ENCODE data around the gene FBN2.
"Not testable (repeated sequence)": the region's sequence is repeated elsewhere in the genome, so short reads cannot be mapped to it uniquely, and the experiment has no call there.

FBN2 gene

DNA sequence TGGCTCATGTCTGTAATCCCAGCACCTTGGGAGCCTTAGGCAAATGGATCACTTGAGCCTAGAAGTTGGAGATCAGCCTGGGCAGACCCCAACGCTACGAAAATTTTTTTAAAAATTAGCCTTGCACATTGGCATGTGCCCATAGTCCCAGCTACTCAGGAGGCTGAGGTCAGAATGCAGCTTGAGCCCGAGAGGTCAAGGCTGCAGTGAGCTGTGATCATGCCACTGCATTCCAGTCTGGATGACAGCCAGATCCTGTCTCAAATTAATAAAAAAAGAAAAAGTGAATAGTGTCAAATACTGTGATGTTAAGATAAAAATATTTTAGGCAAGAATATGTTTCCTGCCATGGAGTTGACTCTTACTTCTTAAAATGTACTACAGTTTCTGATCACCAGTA is 5.3 kb downstream of the FBN2 start:
- no peak for DNase-seq

- DNase-seq, result no peak
Measured at GRCh38 chr5:128532127-128532526, 5.9 kb downstream of the FBN2 start.

DNA sequence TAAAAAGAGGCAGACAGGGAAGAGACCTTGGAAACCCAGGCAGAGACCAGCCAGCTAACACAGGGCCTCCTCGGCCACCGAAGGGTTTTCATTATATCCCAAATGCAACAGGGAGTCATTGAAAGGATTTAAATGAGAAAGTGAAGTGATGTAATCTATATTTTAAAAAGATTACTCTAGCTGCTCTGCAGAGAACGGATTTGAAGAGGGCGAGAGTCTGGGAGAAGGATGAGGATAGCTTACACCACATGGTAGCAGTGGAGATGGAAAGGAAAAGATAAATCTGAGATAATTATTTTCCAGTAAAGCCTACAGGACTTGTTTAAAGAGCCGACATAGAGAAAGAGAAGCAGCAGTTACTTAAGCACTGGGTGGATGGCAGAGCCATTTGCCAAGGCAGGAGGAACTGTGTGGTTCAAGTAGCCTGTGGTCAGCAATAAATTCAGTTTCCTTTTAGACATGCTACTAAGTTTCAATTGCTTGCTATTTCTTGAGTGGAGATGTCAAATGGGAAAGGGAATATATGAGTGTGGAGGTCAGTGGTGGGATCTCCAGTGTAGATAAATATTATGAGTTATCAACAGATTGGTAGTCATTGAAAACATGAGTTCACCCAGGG is 9.3 kb downstream of the FBN2 start:
- DNase-seq, result no peak

DNA sequence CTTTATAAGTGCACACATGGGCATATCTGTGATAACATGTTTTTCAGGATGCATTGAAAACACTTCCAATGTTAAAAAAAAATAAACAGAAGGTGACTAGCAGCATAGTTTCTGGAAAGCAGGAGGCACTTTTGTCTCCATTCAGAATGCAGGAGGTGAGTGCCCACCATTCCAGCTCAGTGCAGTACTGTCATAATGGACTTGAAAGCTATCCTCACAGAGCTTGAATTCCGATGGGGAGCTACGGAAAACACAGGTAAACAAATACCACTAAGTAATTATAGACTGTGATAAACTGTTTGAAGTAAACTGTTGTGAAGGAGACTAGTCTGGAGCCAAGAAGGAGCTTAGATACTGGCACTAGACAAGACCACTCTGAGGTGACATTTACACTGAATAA is 9.9 kb downstream of the FBN2 start:
- no peak for DNase-seq

DNA sequence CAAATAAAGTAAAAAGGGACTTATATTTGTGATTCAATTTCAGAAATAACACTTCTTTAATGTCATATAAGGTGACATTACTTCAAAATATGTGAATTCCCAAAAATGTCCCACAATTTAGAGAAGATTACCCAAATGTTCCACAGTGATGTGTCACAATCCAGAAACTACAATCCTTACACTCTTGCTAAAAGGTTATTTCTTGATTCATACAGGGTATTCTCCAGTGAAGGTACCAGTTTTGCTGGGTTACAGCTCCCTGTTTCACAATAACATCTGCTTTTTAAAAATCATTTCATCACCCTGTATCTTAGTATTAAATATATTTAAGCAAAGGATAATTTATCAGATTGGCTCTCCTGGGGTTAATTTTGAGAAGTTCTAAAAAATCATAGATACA is 11.0 kb downstream of the FBN2 start:
- no peak for DNase-seq

DNA sequence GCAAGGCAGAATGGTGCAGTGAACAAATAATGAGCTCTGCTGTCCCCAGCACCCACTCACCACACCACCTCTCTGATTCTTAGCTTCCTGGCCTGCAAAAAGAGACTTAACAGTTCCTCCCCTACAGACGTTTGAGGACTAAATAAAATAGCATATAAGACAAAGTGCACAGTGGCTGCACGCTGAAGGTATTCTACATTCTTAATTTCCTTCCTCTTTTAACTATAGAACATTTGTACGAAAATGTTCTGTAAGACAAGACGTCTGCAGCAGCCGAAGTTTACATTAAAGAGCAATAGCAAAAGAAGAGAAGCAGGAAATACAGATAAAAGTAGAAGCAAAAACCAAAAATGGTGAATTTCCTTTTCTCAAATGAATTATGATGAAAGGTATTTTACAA is 15.7 kb downstream of the FBN2 start:
- no peak for DNase-seq

DNA sequence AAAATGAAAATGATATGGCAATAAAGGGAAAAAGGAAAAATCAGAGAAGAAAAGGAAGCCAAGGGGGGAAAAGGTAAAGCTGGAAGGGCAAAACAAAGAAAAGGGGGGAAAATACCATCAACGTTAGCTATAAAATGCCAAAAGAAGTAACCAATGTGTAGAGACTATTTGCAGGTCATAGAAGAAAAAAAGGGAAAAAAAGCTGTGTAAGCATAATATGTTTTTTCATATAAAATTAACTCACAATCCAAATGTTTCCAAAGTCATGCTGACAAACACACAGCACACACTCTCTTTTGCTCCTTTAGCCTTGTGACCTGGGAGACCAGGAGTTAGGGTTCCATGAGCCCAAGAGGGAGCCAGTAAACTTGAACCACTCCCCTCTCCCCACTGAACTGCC is 18.2 kb downstream of the FBN2 start:
- no peak for DNase-seq

- DNase-seq, result no peak
Measured at GRCh38 chr5:128516978-128517377, 21.1 kb downstream of the FBN2 start.

DNA sequence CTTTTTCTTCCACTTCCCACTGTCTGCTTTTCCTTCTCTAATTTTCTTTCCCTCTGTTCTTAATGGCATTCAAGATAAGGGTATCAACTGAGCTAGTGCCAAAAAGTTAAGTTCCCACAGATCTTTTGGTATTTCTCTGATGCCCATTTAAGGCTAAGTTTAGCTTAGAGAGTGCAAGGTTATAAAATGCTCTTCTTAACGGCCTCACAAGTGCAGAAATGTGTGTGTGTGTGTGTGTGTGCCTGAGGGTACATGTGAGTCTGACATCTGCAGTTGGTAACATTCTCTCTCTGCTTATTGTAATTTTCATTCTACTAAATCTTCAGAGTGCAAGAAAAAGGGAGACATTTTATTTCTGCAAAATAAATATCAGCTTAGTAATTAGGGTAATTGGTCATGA is 24.2 kb downstream of the FBN2 start:
- no peak for DNase-seq

GRCh38 chr5:128512894-128513293 is 25.2 kb downstream of the FBN2 start:
- DNase-seq, result no peak

DNA sequence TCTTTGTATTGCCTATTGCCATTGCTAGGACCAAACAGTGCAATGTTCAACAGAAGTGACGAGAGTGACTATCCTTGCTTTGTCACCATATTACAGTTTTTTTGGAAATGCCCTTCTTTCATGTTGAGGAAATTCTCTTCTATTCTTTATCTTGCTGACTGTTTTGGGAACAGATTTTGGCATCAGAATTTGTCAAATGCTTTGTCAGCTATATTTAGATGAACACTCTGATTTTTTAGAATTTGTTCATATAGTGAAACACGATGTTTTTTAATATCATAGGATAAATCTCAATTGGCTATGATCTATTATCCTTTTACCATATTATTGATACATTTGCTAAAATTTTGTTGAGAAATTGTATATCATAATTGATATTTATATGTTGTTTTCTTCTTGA is 31.4 kb downstream of the FBN2 start:
- no peak for DNase-seq

- DNase-seq, result not testable (repeated sequence)
Measured at GRCh38 chr5:128503727-128504126, 34.3 kb downstream of the FBN2 start.

- peak; percentile 29 to 33 for DNase-seq
Measured at GRCh38 chr5:128498844-128499455, 39.1 kb downstream of the FBN2 start.

GRCh38 chr5:128494516-128494915 is 43.5 kb downstream of the FBN2 start:
- no peak for DNase-seq

DNA sequence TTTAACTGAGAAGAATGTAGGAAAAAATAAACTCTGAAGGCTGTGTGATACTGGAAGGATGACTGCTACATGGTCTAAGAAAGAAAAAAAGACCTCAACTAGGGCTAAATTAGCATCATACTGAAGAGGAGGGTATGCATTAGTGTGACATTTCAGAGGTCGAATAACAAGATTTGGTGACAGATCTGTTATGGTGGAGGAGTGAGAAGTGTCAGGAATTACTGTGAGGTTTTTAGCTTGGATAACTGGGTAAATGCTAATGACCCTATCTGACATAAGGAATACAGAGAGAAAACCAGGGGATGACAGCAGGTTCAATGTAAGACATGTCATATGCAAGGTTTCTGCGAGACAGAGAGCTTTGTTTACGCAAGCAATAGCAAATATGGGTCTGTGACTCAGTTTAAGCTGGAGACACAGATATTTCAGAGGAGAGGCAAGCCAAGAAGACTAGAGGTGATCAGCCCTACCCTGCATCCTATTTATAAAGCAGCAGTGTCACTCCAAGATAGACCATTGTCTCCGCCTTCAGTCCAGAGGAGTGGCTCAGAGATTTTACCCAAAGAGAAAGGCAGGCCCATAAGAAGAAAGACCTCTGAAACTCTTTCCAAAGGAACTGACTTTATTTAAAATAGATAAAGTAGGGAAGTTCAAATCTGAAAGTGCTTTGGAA is 44.3 kb downstream of the FBN2 start:
- DNase-seq, result no peak

DNA sequence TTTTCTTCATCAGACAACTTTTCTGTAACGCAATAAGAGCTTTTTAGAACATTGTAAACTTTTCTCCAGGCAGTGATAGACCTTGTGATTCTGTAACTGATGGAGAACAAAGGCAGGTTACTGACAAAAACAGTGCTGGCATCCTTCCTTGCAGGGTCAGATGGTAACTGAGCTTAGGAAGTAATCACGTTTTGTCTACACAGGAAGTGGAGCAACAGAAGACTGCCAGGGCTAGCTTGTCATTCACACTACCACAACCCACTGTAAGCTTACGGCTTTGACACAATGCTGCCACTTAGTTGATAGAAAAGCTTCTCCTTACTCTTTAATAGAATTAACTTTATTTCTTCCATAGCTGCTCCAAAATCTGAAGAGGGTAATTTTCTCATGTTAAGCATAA is 46.8 kb downstream of the FBN2 start:
- DNase-seq, result no peak

GRCh38 chr5:128490761-128491160 is 47.3 kb downstream of the FBN2 start:
- DNase-seq, result no peak

GRCh38 chr5:128487041-128487440 is 51.0 kb downstream of the FBN2 start:
- DNase-seq, result no peak

DNA sequence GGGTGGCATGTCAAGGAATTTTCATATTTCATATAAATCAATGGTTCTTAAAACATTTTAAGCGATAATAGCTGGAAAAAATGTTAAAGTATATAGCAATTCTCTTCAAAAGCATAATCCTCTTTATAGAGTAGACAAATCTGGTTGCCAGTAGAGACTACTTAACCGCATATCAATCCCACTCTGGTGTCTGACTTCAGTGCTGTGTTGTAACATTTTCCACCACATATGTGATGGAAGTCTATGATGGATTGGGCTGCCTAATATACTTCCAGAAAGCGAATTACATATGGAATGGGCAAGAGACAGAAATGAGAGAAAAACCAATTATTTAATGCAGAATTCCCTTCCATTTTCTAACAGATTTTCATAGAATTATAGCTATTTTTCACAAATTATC is 54.3 kb downstream of the FBN2 start:
- DNase-seq, result no peak

DNA sequence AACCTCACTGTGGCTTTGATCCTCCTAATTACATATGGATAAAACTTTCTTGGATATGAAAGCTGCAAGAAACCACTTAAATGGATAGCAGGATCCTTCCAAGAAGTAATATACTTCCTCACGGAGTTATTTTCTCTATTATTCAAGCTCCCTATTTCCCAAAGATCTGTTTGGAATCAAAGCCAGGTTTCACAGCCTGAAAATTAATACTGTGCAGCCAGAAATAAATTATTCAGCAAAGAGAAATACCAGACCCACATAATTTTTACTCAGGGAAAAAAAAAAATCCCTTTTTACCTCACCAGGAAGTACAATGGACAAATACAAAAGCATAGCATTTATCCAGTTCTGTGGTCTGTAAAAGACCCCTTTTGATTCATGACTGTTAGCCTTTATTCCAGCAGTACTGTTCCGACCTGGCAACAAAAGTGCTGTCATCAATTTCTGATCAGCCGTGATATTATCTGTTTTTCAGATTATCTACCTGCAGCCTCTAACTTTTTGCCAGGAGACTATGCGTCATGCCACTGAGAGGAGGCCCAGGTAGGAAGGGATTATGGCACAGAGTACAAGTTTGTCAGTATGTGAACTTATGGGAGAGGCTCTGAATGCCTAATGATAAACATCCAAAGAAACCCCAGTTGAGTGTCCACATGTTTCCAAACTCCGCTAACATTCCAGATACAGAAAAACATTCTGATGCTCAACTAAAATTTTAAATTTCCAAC is 57.0 kb downstream of the FBN2 start:
- no peak for DNase-seq

DNA sequence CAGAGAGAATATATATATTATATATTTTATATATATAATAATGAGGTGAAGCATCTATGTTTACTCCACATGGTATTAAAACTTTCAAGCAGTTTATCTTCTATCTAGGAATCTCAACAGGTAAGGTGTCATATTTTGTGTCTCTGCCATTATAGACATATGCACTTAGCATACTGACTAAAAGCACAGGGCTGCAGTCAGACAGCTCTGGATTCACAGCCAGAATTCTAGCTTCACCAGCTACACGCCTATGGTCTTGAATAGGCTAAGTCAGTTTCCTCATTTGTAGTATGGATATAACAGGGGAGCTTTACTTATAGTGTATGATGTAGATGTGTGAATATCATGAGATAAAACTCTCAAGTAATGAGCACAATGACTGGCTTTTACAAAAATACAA is 57.9 kb downstream of the FBN2 start:
- DNase-seq, result no peak

DNA sequence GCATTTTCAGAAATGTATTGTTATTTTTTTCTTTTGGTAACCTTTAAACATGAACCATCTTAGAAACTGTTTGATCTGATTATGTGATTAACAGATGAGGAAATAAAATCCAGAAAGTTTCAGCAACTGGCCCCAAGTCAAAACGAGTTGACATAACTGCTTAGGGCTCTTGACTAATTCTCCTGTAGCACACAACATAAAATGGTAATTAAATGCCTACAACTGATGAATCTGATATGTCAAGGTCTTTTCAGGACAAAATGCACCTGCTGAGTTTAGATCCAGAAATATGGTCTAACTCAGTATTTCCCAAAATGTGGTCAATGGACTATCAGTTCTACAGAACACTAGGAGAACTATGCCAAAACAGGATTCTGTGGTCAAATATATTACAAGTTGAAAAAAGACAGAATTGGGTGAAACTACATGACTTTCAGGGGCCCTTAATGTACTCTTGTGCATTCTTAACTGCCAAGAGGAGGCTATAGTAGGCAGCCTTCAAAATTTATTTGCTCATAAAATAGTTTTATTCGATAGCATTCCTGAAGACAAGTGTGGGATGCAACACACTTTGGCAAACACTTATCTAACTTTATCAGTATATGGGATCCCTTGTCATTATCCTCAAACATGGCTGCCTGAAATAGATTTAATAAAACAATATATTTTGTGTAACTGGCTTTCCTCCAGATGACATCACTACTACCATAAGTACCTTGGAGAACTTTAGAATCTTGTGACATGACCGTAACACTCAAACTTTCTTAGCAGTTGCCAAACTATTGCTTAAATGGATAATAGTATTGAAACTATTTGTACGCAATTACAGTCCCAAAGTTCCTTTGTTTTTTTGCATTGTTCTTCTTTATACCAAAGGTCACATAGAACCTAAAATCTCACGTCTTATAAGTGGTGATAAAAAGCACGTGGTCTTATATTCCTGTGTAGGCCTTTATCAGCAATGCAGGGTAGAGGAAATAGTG is 59.4 kb downstream of the FBN2 start:
- no peak for DNase-seq

DNA sequence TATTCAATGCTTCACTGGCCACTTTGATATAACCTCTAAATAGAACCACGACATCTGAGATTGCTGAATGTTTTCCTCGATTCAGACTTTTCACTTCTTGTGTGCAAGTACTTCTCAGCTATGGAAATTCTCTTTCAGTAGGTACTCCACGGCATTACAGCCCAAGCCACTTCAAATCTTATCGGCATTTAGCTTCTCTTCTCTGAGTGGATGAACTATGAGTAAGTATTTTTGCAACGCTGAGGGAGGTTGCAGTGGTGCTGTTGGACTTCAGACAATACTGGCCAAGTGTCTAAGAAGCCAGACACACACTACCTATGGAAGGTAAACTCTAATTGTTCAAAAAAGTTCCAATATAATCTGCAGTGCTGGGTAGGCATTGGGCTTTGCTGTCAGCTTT is 60.1 kb downstream of the FBN2 start:
- no peak for DNase-seq

All from AML-193 (cell line).